ENCODE data around the gene INVS. TPM values are rescaled to one million over a fixed set of nuclear protein-coding genes. Genes with fewer than 3 reads are reported as not detected.

Gene INVS
- total RNA-seq, 2 experiments from 2014 or later = 18.0 to 20.4 TPM

DNA sequence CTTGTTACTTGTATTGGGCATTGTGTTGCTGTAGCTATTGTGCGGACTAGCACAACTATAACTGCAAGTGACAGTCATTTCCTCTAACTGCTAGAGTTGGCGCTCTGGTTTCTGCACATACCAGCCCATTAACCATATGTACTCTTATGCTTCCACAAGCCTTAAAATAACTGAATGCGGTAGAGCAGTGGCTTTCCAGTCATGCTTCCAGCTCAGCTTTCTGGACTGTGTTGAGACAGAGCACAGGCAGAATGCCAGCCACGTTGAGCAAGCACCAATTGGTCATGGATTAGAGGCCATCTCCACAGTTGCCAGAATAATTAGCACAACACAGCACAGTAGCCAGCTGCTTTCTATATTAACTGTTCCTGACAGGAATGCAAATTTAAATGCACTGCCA is 12.2 kb downstream of the INVS start:
- Mint-ChIP-seq H3K36me3 (ENCODE audit: low read depth) (peaks cover 16% of the 10 kb centered on the region), H3K9me3 (peaks cover 2% of the 10 kb centered on the region), H3K27me3 (no peaks in the 10 kb centered on the region), H3K4me3 (no peak overlapping the region), H3K27ac (no peak overlapping the region), H3K4me1 (ENCODE audit: low read depth) (peaks cover 10% of the 10 kb centered on the region)
- POLR2A ChIA-PET = interaction anchor here (0.9 kb wide), 1 partner anchor 12 kb away, joined by 3 read pairs; the partner anchor contains the start of genes ERP44 and INVS
- CTCF ChIA-PET = no interaction called here
- intact Hi-C loops (cut with micrococcal nuclease) = no loop called here
- TF ChIP-seq, protein P1, sequence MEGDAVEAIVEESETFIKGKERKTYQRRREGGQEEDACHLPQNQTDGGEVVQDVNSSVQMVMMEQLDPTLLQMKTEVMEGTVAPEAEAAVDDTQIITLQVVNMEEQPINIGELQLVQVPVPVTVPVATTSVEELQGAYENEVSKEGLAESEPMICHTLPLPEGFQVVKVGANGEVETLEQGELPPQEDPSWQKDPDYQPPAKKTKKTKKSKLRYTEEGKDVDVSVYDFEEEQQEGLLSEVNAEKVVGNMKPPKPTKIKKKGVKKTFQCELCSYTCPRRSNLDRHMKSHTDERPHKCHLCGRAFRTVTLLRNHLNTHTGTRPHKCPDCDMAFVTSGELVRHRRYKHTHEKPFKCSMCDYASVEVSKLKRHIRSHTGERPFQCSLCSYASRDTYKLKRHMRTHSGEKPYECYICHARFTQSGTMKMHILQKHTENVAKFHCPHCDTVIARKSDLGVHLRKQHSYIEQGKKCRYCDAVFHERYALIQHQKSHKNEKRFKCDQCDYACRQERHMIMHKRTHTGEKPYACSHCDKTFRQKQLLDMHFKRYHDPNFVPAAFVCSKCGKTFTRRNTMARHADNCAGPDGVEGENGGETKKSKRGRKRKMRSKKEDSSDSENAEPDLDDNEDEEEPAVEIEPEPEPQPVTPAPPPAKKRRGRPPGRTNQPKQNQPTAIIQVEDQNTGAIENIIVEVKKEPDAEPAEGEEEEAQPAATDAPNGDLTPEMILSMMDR (IDR thresholded peaks at IDR 0.05) = no peak
- ATAC-seq (no peak), DNase-seq (no peak)

DNA sequence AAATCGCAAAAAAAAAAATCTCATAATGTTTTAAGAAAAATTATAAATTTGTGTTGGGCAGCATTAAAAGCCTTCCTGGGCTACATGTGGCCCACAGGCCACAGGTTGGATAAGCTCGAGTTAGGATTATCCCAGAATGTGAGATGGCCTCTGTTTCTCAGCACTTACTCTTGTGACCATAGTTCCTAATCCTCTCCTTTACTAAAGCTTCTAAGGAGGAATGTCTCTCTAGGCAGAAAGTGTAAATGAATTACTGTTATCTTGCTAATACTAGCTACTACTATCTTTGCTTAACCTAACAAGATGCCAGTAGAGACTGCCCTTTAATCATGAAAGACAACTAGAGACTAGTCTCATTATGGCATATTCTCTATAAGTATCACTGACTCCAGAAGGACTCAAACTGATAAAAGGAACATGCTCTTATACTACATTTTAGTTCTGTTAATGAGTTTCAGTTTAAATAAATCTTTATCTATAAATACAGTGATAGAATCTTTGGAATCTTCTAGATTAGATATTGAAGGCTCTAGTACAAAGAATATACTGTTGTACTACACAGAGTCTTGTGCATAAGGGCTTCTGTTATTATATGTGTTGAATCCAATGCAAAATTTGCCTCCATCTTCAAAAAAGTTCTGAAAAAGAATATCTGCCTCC is 13.8 kb downstream of the INVS start:
- H3K9me3 Mint-ChIP-seq = peaks cover 2% of the 10 kb centered on the region
- no peak overlapping the region for H3K4me3 Mint-ChIP-seq
- POLR2A ChIA-PET = no interaction called here
- intact Hi-C loops (cut with micrococcal nuclease) = no loop called here
- ATAC-seq (no peak), DNase-seq (no peak)
- no peak overlapping the region for H3K27ac Mint-ChIP-seq
- TF ChIP-seq, protein P1 (IDR thresholded peaks at IDR 0.05) = no peak
- H3K27me3 Mint-ChIP-seq = no peaks in the 10 kb centered on the region
- CTCF ChIA-PET = interaction anchor here (0.6 to 2.0 kb wide), 2 partner anchors 11 to 41 kb away, joined by 3 to 6 read pairs; no protein-coding TSS in a partner anchor
- H3K36me3 Mint-ChIP-seq (ENCODE audit: low read depth) = peaks cover 19% of the 10 kb centered on the region
- peaks cover 10% of the 10 kb centered on the region for H3K4me1 Mint-ChIP-seq (ENCODE audit: low read depth)

DNA sequence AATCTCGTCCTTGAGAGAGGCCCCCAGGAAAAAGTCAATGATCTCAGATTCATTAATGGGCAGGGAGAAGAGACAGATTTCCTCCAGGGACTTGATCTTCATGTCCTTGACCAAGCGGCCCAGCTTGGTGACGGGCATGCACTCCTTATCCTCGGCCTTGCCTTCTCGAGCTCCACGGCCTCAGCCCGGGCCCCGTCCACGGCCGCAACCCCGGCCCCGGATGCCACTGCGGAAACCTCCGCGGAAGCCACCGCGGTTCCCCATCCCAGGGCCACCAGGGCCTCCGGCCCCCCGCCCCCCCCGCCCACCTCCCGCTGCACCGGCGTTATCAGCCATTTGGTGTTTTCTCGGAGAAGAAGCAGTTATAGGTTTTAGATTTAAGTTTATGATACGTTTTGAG is 18.3 kb downstream of the INVS start:
- Mint-ChIP-seq H3K9me3 (peaks cover 2% of the 10 kb centered on the region), H3K36me3 (ENCODE audit: low read depth) (peaks cover 12% of the 10 kb centered on the region), H3K4me3 (no peak overlapping the region), H3K27ac (no peak overlapping the region), H3K4me1 (ENCODE audit: low read depth) (peaks cover 20% of the 10 kb centered on the region), H3K27me3 (no peaks in the 10 kb centered on the region)
- POLR2A ChIA-PET = no interaction called here
- TF ChIP-seq, protein P1 (IDR thresholded peaks at IDR 0.05) = no peak
- CTCF ChIA-PET = no interaction called here
- ATAC-seq (no peak), DNase-seq (no peak)
- intact Hi-C loops (cut with micrococcal nuclease) = no loop called here

DNA sequence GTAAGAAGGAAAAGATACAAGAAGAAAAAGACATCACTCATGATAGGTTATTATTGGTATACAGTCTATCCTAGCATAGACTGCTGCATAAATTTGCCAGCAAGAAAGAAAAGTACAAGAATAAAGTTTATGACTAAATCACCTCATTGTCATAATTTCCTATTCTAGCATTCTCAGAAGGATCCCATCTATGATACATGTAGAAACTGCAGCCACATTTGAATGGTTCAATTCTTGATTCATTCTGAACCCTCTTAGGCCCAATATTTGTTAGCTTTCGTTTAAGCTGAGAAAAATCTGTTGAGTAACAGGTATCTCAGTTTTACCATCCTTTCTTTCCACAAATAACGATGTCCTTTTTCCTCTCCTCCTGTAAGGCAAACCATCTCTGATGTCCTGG is 21.2 kb downstream of the INVS start:
- H3K36me3 Mint-ChIP-seq (ENCODE audit: low read depth) = peaks cover 14% of the 10 kb centered on the region
- no peak overlapping the region for H3K4me3 Mint-ChIP-seq
- POLR2A ChIA-PET = no interaction called here
- H3K27me3 Mint-ChIP-seq = no peaks in the 10 kb centered on the region
- TF ChIP-seq, protein P1 (IDR thresholded peaks at IDR 0.05) = no peak
- peaks cover 13% of the 10 kb centered on the region for H3K4me1 Mint-ChIP-seq (ENCODE audit: low read depth)
- DNase-seq (no peak), ATAC-seq (peak; percentile 17)
- H3K27ac Mint-ChIP-seq = no peak overlapping the region
- intact Hi-C loops (cut with micrococcal nuclease) = no loop called here
- CTCF ChIA-PET = interaction anchor here (0.8 kb wide), 1 partner anchor 11 kb away, joined by 3 read pairs; no protein-coding TSS in a partner anchor
- H3K9me3 Mint-ChIP-seq = peaks cover 1% of the 10 kb centered on the region

- intact Hi-C loops (cut with micrococcal nuclease) = no loop called here
- peaks cover 7% of the 10 kb centered on the region for H3K4me1 Mint-ChIP-seq (ENCODE audit: low read depth)
Measured at GRCh38 chr9:100125236-100125635, 26.2 kb downstream of the INVS start.

More at GRCh38 chr9:100125236-100125635, 26.2 kb downstream of the INVS start:
- ATAC-seq (no peak), DNase-seq (no peak)
- H3K36me3 Mint-ChIP-seq (ENCODE audit: low read depth) = peaks cover 22% of the 10 kb centered on the region
- ChIA-PET POLR2A (no interaction called here), CTCF (no interaction called here)
- H3K27me3 Mint-ChIP-seq = no peaks in the 10 kb centered on the region
- H3K27ac Mint-ChIP-seq = no peak overlapping the region
- no peak overlapping the region for H3K4me3 Mint-ChIP-seq
- no peaks in the 10 kb centered on the region for H3K9me3 Mint-ChIP-seq
- TF ChIP-seq, protein P1 (IDR thresholded peaks at IDR 0.05) = no peak

Data from activated CD8-positive, alpha-beta T cell treated with anti-CD3 and anti-CD28 coated beads for 36 hours (primary cell).